WTC11 (cell line): Measurements from ENCODE around the gene NUB1. TPM values are rescaled to one million over a fixed set of nuclear protein-coding genes. Genes with fewer than 3 reads are reported as not detected.

Source experiments
- ATAC-seq: fragments of 200-7000 bp; cut with Tn5 transposase; 2 replicates; pipeline ENCODE4 v1.10.0; 2021; ENCODE audit warnings: mild to moderate bottlenecking, moderate library complexity
- CTCF ChIA-PET: fragments of 300-600 bp; sonication (Branson Sonifier 250); formaldehyde crosslinking; loops from one replicate; lab custom pipeline; 2021; ENCODE audit warnings: antibody characterized with exemption; lab: Charles Lee
- POLR2A ChIA-PET: fragments of 350-600 bp; sonication (Branson Sonifier 250); formaldehyde crosslinking; loops from one replicate; lab custom pipeline; 2021; ENCODE audit warnings: antibody characterized with exemption; lab: Charles Lee
- DNase-seq: peaks from one replicate; pipeline ENCODE4 v3.0.0; 2021; ENCODE audit warnings: low spot score
- H3K27ac Mint-ChIP-seq: 2 replicates; pipeline ENCODE4 v1.8.0; 2021; ENCODE audit warnings: mixed read lengths
- H3K27me3 Mint-ChIP-seq: 2 replicates; pipeline ENCODE4 v1.8.0; 2021; ENCODE audit warnings: low read depth, mild to moderate bottlenecking, moderate library complexity, mixed read lengths
- H3K36me3 Mint-ChIP-seq: 2 replicates; pipeline ENCODE4 v1.8.0; 2021; ENCODE audit warnings: mixed read lengths
- H3K4me1 Mint-ChIP-seq: 2 replicates; pipeline ENCODE4 v1.8.0; 2022; ENCODE audit warnings: mixed read lengths
- H3K4me3 Mint-ChIP-seq: 2 replicates; pipeline ENCODE4 v1.8.0; 2021; ENCODE audit warnings: mild to moderate bottlenecking, moderate library complexity, mixed read lengths
- H3K9me3 Mint-ChIP-seq: 2 replicates; pipeline ENCODE4 v1.8.0; 2021; ENCODE audit warnings: mixed read lengths
- ARID4B ChIP-seq: sonication (generic); formaldehyde crosslinking; IDR thresholded peaks from 2 replicates; pipeline ENCODE4 v1.8.0; 2023; ENCODE audit warnings: missing genetic modification reagents, mild to moderate bottlenecking, borderline replicate concordance
- ATF1 ChIP-seq: sonication (generic); formaldehyde crosslinking; IDR thresholded peaks from 2 replicates; pipeline ENCODE4 v1.8.1; 2023; ENCODE audit warnings: mild to moderate bottlenecking, moderate library complexity, missing genetic modification reagents
- ATF6 ChIP-seq: sonication (generic); formaldehyde crosslinking; IDR thresholded peaks from 2 replicates; pipeline ENCODE4 v1.8.1; 2023; ENCODE audit warnings: mild to moderate bottlenecking, missing genetic modification reagents
- CREB1 ChIP-seq: sonication (generic); formaldehyde crosslinking; IDR thresholded peaks from 2 replicates; pipeline ENCODE4 v1.8.0; 2023; ENCODE audit warnings: mild to moderate bottlenecking, missing genetic modification reagents
- ELF4 ChIP-seq: sonication (generic); formaldehyde crosslinking; IDR thresholded peaks from 2 replicates; pipeline ENCODE4 v1.8.1; 2022; ENCODE audit warnings: low read depth, mild to moderate bottlenecking, moderate library complexity, missing genetic modification reagents
- GRHL2 ChIP-seq: fragments of 250-450 bp; sonication (Bioruptor Pico); IDR thresholded peaks from 2 replicates; pipeline ENCODE4 v1.8.0; 2022; ENCODE audit warnings: mild to moderate bottlenecking, moderate library complexity; ENCODE audit not compliant: insufficient replicate concordance, severe bottlenecking
- GTF2I ChIP-seq: fragments of 250-450 bp; sonication (Bioruptor Pico); conservative IDR thresholded peaks from 2 replicates; pipeline ENCODE4 v1.4.0; 2021; ENCODE audit warnings: mild to moderate bottlenecking
- IRF1 ChIP-seq: sonication (generic); formaldehyde crosslinking; IDR thresholded peaks from 2 replicates; pipeline ENCODE4 v1.8.0; 2023; ENCODE audit warnings: missing genetic modification reagents
- JAZF1 ChIP-seq: fragments of 250-450 bp; sonication (Bioruptor Pico); IDR thresholded peaks from 2 replicates; pipeline ENCODE4 v1.9.0; 2021; ENCODE audit warnings: moderate library complexity, mild to moderate bottlenecking, inconsistent platforms
- MXD4 ChIP-seq: fragments of 250-450 bp; sonication (Bioruptor Pico); IDR thresholded peaks from 2 replicates; pipeline ENCODE4 v1.8.0; 2021; ENCODE audit warnings: mild to moderate bottlenecking, moderate library complexity, borderline replicate concordance
- OVOL2 ChIP-seq: fragments of 250-450 bp; sonication (Bioruptor Pico); IDR thresholded peaks from 2 replicates; pipeline ENCODE4 v1.9.0; 2021; ENCODE audit warnings: mild to moderate bottlenecking, borderline replicate concordance
- PRDM15 ChIP-seq: sonication (generic); formaldehyde crosslinking; IDR thresholded peaks from 2 replicates; pipeline ENCODE4 v1.8.0; 2022; ENCODE audit warnings: missing genetic modification reagents
- SOX15 ChIP-seq: fragments of 250-450 bp; sonication (Bioruptor Pico); IDR thresholded peaks from 2 replicates; pipeline ENCODE4 v1.9.0; 2021; ENCODE audit warnings: mild to moderate bottlenecking
- ZBTB21 ChIP-seq: sonication (generic); formaldehyde crosslinking; IDR thresholded peaks from 2 replicates; pipeline ENCODE4 v1.8.1; 2023; ENCODE audit warnings: mild to moderate bottlenecking, missing genetic modification reagents, borderline replicate concordance
- ZNF138 ChIP-seq: sonication (generic); formaldehyde crosslinking; conservative IDR thresholded peaks from 2 replicates; pipeline ENCODE4 v1.8.1; 2022; ENCODE audit warnings: mild to moderate bottlenecking, moderate library complexity, missing genetic modification reagents
- ZNF219 ChIP-seq: sonication (generic); formaldehyde crosslinking; IDR thresholded peaks from 2 replicates; pipeline ENCODE4 v1.8.0; 2023; ENCODE audit warnings: missing genetic modification reagents, mild to moderate bottlenecking, borderline replicate concordance
- ZNF281 ChIP-seq: sonication (generic); formaldehyde crosslinking; IDR thresholded peaks from 2 replicates; pipeline ENCODE4 v1.8.0; 2023; ENCODE audit warnings: mild to moderate bottlenecking, missing genetic modification reagents
- total RNA-seq: library from RNA; stranded (reverse); gene quantifications from 3 replicates; pipeline ENCODE4 v1.2.3, GENCODE V29; 2021

Gene NUB1
- total RNA-seq, 1 experiment from 2014 or later = 38.3 TPM

GRCh38 chr7:151389096-151389767 lies 47.6 kb downstream of the NUB1 start:
- ChIA-PET POLR2A (no interaction called here), CTCF (interaction anchor here (1.2 kb wide), 1 partner anchor 59 kb away, joined by 3 read pairs; no protein-coding TSS in a partner anchor)
- H3K36me3 Mint-ChIP-seq = peaks cover 3% of the 10 kb centered on the region; the same call in 1 of the 2 replicates
- TF ChIP-seq ATF6 (CRISPR knock-in tag) (no peak), ARID4B (CRISPR knock-in tag) (no peak), ZNF138 (CRISPR knock-in tag) (no peak), MXD4 (CRISPR knock-in tag) (no peak), ATF1 (CRISPR knock-in tag) (no peak), CREB1 (CRISPR knock-in tag) (no peak), IRF1 (no peak), GTF2I (CRISPR knock-in tag) (no peak)
- H3K4me3 Mint-ChIP-seq = no peak overlapping the region
- ATAC-seq (no peak), DNase-seq (no peak)
- no peak overlapping the region for H3K27ac Mint-ChIP-seq
- H3K9me3 Mint-ChIP-seq = no peaks in the 10 kb centered on the region
- H3K27me3 Mint-ChIP-seq = peaks cover 3% of the 10 kb centered on the region
- H3K4me1 Mint-ChIP-seq = peaks cover 4% of the 10 kb centered on the region; the same call in 1 of the 2 replicates

GRCh38 chr7:151389768-151390597 lies 48.4 kb downstream of the NUB1 start:
- H3K27me3 Mint-ChIP-seq = no peaks in the 10 kb centered on the region
- H3K4me1 Mint-ChIP-seq = peaks cover 5% of the 10 kb centered on the region
- ChIA-PET CTCF (interaction anchor here (1.2 kb wide), 1 partner anchor 58 kb away, joined by 3 read pairs; no protein-coding TSS in a partner anchor), POLR2A (no interaction called here)
- H3K27ac Mint-ChIP-seq = no peak overlapping the region; the same call in 1 of the 2 replicates
- no peak overlapping the region for H3K4me3 Mint-ChIP-seq
- ATAC-seq = no peak
- H3K36me3 Mint-ChIP-seq = 0 out of 2 replicates have a peak, but pooled peaks cover under 1% of the 10 kb centered on the region
- DNase-seq = no peak
- no peaks in the 10 kb centered on the region for H3K9me3 Mint-ChIP-seq
- TF ChIP-seq JAZF1 (CRISPR knock-in tag) (no peak), ZNF219 (CRISPR knock-in tag) (no peak), SOX15 (no peak), ZBTB21 (CRISPR knock-in tag) (no peak), PRDM15 (CRISPR knock-in tag) (no peak), IRF1 (no peak), GRHL2 (CRISPR knock-in tag) (no peak), ELF4 (no peak), OVOL2 (CRISPR knock-in tag) (no peak), ATF1 (CRISPR knock-in tag) (no peak), ZNF281 (CRISPR knock-in tag) (no peak)
